GM18499 (cell line): ENCODE measurements around the gene BEGAIN.

Experiments
- ATAC-seq: cut with Tn5 transposase; IDR thresholded peaks from one replicate; pipeline ENCODE4 v1.9.1; 2021; ENCODE audit warnings: moderate number of reproducible peaks; ENCODE audit not compliant: insufficient read depth, unreplicated experiment

BEGAIN gene

GRCh38 chr14:100540141-100540925 lies 46.9 kb downstream of the BEGAIN start:
- no peak for ATAC-seq

- ATAC-seq, result no peak
Observed at GRCh38 chr14:100539766-100540140, 47.5 kb downstream of the BEGAIN start.

- no peak for ATAC-seq
Observed at GRCh38 chr14:100539003-100539660, 48.1 kb downstream of the BEGAIN start.

GRCh38 chr14:100538351-100539002 lies 48.7 kb downstream of the BEGAIN start:
- no peak for ATAC-seq

- no peak for ATAC-seq
Observed at GRCh38 chr14:100537446-100538350, 49.5 kb downstream of the BEGAIN start.

- ATAC-seq, result no peak
Observed at GRCh38 chr14:100536721-100537445, 50.3 kb downstream of the BEGAIN start.

- ATAC-seq, result no peak
Observed at GRCh38 chr14:100536121-100536510, 51.1 kb downstream of the BEGAIN start.

- no peak for ATAC-seq
Observed at GRCh38 chr14:100535287-100536120, 51.7 kb downstream of the BEGAIN start.

GRCh38 chr14:100534528-100535286 lies 52.5 kb downstream of the BEGAIN start:
- no peak for ATAC-seq

GRCh38 chr14:100533656-100534485 lies 53.3 kb downstream of the BEGAIN start:
- ATAC-seq, result no peak

- no peak for ATAC-seq
Observed at GRCh38 chr14:100532906-100533655, 54.1 kb downstream of the BEGAIN start.

GRCh38 chr14:100532154-100532861 lies 54.9 kb downstream of the BEGAIN start:
- no peak for ATAC-seq

- no peak for ATAC-seq
Observed at GRCh38 chr14:100531152-100532121, 55.8 kb downstream of the BEGAIN start.

GRCh38 chr14:100530270-100531072 lies 56.7 kb downstream of the BEGAIN start:
- no peak for ATAC-seq
